GM12874 (cell line): ENCODE measurements around the gene SPNS2.

ENCODE experiments used
- TF ChIP-seq, protein P1 (sequence below): IDR thresholded peaks from 2 replicates; pipeline ENCODE4 v1.5.1; 2011; ENCODE audit warnings: low read depth, mild to moderate bottlenecking, control low read depth, low read length, moderate library complexity; ENCODE audit not compliant: insufficient read depth

The SPNS2 gene, protein sequence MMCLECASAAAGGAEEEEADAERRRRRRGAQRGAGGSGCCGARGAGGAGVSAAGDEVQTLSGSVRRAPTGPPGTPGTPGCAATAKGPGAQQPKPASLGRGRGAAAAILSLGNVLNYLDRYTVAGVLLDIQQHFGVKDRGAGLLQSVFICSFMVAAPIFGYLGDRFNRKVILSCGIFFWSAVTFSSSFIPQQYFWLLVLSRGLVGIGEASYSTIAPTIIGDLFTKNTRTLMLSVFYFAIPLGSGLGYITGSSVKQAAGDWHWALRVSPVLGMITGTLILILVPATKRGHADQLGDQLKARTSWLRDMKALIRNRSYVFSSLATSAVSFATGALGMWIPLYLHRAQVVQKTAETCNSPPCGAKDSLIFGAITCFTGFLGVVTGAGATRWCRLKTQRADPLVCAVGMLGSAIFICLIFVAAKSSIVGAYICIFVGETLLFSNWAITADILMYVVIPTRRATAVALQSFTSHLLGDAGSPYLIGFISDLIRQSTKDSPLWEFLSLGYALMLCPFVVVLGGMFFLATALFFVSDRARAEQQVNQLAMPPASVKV

GRCh38 chr17:4498461-4499397, at the start of gene SPNS2:
TSS of gene SPNS2 (plus strand) at chr17:4498881. CDS start at chr17:4499048, 167 bp downstream.
- TF ChIP-seq, protein P1, sequence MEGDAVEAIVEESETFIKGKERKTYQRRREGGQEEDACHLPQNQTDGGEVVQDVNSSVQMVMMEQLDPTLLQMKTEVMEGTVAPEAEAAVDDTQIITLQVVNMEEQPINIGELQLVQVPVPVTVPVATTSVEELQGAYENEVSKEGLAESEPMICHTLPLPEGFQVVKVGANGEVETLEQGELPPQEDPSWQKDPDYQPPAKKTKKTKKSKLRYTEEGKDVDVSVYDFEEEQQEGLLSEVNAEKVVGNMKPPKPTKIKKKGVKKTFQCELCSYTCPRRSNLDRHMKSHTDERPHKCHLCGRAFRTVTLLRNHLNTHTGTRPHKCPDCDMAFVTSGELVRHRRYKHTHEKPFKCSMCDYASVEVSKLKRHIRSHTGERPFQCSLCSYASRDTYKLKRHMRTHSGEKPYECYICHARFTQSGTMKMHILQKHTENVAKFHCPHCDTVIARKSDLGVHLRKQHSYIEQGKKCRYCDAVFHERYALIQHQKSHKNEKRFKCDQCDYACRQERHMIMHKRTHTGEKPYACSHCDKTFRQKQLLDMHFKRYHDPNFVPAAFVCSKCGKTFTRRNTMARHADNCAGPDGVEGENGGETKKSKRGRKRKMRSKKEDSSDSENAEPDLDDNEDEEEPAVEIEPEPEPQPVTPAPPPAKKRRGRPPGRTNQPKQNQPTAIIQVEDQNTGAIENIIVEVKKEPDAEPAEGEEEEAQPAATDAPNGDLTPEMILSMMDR = no peak

DNA sequence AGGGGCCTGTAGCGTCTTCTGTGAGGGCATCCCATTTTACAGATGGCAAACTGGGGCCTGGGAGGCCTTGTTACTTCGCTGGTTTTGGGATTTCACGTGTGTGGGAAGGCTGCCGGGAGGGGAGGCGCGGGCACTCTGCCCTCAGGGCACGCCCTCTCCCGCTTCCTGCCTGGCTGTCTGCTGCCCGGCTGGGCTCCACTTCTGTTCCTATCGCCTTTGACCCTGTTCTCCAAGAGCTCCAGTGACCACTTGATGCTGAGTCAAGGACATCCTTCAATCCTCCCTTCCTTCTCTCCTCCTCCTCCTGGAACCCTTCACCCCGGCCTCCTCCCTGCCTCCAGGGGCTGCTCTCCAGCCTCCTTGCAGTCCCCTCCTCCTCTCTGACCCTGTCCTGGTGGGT, 48.9 kb upstream of the SPNS2 start:
- TF ChIP-seq, protein P1 = no peak

DNA sequence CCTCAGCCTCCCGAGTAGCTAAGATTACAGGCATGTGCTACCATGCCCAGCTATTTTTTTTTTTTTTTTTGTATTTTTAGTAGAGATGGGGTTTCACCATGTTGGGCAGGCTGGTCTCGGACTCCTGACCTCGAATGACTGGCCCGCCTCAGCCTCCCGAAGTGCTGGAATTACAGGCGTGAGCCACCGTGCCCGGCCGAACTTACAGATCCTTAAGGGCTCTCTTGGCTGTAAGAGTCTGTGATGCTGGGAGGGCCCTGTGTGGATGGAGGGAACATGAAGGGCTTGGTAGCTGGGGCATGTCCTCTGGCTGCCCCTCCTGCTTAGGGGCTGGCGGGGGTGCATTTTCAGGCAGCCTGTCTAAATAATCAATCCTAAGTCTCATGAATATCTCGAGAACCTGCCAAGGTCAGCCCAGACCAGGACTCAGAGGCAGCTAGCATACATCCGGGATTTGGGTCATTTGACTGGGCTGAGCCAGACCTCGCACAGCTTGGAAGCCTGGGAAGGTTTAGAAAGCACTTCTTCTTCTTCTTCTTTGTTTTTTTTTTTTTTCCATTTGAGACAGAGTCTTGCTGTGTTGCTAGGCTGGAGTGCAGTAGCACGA, 47.9 kb upstream of the SPNS2 start:
- TF ChIP-seq, protein P1 = no peak

GRCh38 chr17:4453812-4454591, 44.7 kb upstream of the SPNS2 start:
- TF ChIP-seq, protein P1 = no peak

DNA sequence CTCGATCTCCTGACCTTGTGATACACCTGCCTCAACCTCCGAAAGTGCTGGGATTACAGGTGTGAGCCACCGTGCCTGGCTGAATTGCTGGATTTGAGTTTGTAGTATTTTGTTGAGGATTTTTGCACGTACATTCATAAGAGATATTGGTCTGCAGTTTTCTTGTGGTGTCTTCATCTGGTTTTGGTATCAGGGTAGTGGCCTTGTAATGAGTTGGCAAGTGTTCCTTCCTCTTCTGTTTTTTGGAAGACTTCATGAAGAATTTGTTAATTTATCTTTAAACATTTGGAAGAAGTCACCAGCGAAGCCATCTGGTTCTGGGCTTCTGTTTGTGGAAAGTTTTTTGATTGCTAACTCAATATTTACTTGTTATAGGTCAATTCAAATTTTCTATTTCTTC, 38.0 kb upstream of the SPNS2 start:
- TF ChIP-seq, protein P1 = no peak

GRCh38 chr17:4463818-4464476, 34.7 kb upstream of the SPNS2 start:
- TF ChIP-seq, protein P1 = no peak
